Measurements from ENCODE around the gene SNAP47. TPM values are rescaled to one million over a fixed set of nuclear protein-coding genes. Genes with fewer than 3 reads are reported as not detected.

The SNAP47 gene
- total RNA-seq, 1 donor from 2014 or later: 31.4 TPM

DNA sequence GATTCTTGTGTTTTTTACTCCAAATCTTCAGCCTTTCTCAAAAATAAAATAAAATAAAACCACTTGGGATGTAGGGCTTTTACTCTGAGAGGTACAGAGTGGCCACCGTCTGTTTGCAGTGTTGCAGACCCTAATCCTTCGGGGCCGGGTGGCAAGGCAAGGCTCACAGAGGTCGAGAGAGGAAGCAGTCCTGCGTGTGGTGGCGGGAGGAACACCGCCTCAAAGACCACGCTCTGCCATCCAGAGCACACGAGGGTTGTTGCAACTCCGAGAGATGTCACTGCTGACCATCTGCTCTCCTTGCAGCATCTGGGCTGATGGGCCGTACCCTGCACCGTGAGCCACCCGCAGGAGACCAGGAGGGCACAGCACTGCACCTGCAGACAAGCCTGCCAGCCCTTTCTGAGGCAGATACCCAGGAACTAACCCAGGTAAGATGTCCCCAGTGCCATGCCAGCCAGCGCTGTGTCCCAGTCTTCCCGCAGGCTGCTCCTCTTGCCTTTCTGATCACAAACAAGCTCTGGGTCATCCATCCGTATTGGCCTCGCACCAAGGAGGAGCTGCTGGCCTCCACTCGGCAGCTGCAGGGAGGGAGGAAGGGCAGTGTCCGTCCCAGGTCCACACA lies 31.5 kb downstream of the SNAP47 start:
- intact Hi-C loops (cut with micrococcal nuclease): loop anchor here (1.0 to 10.0 kb wide), 5 partner anchors 22 to 1132 kb away; partner anchors contain the start of gene ZNF678

DNA sequence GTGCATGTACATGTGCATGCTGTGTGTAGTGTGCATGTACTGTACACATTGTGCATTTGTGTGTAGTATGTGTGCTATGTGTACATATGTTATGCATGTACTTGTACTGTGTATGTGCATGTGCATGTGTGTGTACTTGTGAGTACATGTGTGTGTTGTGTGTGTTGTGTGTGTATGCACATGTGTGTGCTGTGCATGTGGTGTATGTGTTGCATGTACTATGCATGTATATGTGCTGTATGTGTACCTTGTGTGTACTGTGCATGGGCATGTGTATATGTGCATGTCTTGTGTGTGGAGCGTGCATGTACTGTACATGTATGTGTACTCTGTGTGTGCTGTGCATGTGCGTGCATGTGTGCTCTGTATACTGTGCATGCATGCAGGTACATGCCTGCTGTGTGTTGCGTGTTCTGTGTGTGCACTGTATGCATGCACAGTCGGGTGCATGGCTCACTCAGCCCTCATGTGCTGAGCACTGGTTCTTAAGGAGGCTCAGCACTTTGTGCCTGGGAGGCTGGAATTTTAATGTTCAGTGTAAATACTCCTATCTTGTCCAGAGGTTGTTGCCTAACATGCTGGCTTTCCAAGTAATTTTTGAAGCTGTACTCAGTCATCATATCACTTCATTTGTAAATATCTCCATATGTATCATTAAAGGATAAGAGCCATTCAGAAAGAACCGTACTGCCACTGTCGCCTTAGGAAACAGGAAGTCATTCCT lies 32.3 kb downstream of the SNAP47 start:
- intact Hi-C loops (cut with micrococcal nuclease): loop anchor here (10.0 kb wide), 4 partner anchors 117 to 1133 kb away; partner anchors contain the start of gene ZNF678

DNA sequence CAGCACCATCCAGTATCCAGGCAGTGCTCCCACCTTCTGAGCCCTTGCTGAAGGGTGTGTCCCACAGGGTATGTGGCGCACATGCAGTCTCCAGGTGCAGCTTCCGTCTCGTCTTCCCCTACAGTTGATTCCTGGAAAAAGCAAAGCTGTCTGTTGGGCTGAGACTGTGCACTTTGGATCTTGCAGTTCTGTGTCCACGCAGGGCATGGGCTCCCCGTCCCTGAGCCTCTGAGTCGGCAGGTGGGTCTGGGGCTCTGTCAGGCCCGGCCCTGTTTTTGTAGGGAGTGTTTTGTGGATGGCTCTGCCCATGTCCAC lies 32.8 kb downstream of the SNAP47 start:
- intact Hi-C loops (cut with micrococcal nuclease): loop anchor here (10.0 kb wide), 4 partner anchors 117 to 1133 kb away; partner anchors contain the start of gene ZNF678

DNA sequence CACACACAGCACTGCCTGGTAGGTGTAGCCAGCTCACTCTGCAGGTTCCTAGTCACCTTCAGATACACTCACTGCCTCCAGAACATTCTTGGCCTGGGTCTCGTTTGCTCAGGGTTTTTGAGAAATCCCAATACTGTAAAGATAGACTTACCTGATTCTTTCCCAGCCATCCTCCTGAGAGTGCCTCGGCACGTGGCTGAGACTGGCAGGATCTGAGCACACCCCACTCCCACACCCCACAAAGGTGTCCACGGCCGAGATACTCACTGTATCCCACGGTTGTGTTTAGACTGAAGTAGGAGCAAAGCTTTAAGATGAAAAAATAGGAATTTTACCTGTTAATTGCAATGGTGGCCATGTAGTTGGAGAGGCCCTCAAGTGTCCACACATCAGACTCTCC lies 33.4 kb downstream of the SNAP47 start:
- intact Hi-C loops (cut with micrococcal nuclease): loop anchor here (10.0 kb wide), 4 partner anchors 116 to 1134 kb away; partner anchors contain the start of gene ZNF678

DNA sequence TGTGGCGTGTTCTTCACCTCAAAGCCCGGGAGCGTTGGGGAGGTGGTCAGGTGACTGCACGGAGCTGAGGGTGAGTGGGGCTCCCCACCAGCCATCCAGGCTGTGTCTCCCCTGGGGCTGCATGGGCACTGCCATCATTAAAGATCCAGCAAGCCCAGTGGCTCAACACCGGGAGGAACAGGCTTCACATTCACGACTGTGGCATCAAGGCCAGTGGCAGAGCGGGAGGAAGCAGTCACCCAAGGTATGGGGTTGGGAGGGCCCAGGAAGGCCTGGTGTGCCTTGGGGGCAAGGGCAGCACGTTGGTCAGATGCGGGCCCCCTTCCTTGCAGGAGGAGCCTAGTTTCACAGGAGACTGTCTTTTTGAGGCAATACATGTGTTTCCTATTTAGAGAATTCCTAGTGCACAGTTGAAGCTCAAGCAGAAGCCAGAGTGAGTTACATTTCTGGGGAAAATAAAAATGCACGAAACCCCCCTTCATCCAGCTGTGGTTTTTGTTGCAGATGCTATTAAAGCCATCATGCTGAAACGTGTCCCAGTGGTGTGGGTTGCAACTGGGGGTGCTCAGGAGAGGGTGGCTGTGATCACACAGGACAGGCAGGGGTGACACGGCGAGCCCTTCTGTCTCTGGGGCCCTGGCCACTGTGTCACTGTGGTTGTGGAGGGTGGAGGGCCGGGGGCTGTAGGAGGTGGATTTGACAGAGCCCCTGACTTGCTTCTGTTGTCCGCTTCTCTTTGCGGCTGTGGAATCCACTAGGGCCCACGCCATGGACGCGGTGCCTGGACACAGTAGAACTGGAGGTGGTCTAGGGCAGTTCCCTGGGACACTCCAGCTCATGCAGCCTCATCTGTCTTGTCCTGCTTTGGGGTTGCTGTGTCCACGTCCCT lies 34.1 kb downstream of the SNAP47 start:
- intact Hi-C loops (cut with micrococcal nuclease): loop anchor here (10.0 kb wide), 4 partner anchors 116 to 1134 kb away; partner anchors contain the start of gene ZNF678

DNA sequence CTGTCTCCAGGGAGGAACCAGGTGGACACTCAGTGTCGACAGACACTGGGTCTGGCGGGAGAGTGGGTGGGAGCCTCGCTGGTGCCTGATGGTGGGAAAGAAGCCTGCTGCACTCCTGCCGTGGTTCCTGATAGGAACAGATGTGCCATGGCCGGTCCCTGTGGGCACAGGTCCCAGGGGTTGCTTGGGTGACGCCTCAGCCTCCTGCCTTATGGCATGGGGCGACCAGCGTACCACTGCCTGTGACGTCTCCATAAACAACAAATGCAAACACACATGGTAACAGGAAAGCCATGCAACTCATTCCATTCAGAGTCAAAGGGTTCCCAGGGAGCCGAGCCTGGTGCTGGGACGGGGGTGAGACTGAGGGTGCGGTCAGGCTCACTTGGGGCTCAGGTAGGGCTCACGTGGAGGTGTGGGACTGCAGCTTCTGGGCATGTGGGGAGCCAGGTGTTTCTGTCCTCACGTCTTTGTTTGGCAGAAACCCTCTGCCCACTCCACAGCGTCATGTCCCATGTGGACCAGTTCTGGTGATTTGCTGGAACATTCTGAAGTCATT lies 34.8 kb downstream of the SNAP47 start:
- intact Hi-C loops (cut with micrococcal nuclease): loop anchor here (10.0 kb wide), 4 partner anchors 115 to 1135 kb away; partner anchors contain the start of gene ZNF678

DNA sequence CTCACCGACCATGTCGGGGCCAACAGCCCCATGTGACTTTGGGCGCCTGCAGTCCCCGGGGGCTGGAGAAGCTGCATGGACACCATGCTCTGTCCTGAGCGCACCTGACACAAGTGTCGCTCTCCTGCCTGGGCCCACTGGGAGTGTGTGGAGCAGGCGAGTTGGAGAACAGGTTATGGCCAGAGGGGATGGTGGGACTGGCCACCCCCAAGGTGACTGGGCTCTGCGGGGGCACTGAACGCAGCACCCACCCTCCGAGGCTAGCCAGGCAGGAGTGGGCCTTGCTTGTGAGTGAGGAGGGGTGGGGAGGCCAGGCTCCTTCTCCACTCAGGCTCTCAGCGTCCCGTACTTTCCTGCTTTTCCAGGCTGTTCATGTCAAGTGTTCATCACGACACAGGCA lies 35.6 kb downstream of the SNAP47 start:
- intact Hi-C loops (cut with micrococcal nuclease): no loop called here

DNA sequence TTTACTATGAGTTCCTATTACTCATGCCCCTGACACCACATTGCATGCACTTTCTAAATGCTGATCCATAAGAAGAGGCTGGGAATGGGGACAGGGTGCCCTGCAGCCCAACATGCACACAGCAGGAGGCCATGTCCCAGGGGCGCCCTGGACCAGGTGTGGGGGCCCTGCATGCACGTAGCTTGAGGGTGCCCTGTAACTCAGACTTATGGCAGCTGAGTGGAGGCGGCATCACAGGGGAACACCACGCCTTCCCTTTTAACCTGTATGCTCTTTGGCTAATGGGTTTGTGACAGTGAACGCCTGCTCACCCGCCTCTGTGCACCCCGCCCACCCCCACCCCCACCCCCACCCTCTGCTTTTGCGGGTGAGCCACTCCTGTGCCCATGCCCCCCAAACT lies 36.1 kb downstream of the SNAP47 start:
- intact Hi-C loops (cut with micrococcal nuclease): no loop called here

DNA sequence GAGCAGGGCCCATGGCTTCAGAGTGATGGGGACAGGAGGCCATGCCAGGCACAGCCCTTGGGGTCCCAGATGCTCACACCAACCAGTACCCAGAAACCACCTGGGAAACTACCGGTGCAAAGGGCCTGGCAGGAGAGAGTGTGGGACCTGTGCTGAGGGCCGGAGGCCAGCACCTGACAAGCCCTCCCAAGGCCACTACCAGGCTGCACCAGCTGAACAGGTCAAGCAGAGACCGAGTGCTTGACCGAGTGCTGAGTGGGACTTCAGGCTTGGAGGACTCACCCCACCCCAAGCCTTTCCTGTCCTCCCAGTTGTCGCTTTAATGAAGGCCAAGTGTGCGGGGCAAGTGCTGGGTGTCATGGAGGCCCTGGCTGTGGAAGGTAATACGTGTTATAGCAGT lies 36.5 kb downstream of the SNAP47 start:
- intact Hi-C loops (cut with micrococcal nuclease): no loop called here

DNA sequence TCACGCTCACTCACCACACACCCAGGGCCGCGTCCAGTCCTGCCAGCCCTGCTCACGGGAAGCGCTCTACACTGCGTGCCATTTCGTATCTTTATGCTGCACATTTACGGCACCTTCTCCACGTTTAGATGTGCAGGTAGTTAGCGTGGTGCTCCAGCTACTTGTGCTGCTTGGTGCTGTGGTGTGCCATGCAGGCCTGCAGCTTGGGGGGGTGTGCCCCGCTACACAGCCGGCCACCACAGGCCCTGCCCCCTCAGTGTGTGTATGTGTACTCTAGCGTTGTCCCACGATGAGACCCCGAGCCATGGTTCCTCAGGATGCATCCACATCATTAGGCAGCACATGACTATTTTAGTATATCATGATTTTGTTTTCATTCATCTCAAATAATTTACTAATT lies 38.3 kb downstream of the SNAP47 start:
- intact Hi-C loops (cut with micrococcal nuclease): no loop called here

DNA sequence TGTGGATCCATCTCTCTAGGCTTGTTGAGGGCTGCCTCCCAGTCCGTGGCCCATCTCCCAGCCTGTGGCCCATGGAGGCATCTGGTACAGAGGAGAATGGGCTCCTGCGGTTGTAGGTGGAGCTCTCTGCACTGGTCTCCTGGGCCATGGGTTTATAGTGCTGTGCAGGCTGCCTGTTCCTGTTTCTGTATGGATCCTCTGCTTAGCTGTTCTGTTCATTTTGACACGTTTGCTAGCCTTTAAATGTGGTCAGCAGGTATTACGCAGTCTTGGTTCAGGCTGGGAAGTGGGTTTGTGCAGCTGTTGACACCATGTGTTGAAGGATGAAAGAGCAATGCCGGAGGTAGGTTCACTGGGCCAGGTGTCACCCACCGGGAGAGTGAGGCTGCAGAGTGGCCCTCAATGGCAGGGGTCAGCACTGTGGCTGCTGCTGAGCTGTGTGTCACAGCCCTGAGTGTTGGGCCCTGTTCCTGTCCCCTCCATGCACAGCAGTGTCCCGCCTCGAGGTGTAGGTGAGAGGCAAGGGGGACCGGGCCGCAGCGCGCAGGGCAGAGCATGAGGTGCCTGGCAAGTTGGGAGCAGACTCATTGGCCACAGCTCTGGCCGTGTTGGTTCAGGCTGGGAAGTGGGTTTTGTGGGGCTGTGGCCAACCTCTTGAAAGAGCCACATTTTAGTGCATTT lies 39.0 kb downstream of the SNAP47 start:
- intact Hi-C loops (cut with micrococcal nuclease): no loop called here

DNA sequence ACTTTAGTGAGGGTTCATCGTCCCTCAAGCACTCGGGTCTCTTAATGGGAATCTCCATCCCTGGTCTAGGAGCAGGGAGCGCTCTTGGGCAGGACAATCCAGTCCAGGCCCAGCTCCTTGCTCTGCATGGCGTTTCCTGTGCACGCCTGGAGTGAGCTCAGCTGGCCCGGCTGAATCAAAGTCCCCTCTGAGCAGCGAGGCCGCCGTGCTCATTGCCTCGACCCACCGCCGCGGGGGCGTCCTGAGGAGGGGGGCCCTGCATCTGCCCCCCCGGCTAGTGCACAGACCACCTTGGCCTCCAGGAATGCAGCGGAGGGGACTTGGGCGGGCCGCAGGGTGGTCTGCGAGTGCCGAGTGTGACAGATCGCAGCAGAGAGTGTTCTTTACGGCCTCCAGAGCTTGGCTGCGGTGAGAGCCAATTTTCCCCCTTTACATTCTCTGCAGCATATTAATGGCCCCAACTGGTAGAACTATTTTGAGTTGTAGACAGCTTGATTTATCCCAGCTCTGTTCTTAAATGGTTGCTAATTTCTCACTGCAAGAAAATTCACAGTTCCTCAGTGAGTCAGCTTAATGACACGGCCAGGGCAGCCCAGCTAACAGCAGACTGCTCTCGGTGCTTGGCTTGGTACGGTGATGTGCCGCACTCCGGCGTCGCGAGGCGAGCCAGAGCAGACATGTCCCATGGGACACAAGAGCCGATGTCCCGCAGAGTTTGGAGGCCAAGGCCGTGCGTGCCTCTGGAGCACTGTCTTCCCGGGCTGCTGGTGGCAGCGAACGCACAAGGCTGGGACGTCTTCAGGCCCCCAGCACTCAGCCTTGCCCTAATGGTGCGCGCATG lies 39.8 kb downstream of the SNAP47 start:
- intact Hi-C loops (cut with micrococcal nuclease): no loop called here

DNA sequence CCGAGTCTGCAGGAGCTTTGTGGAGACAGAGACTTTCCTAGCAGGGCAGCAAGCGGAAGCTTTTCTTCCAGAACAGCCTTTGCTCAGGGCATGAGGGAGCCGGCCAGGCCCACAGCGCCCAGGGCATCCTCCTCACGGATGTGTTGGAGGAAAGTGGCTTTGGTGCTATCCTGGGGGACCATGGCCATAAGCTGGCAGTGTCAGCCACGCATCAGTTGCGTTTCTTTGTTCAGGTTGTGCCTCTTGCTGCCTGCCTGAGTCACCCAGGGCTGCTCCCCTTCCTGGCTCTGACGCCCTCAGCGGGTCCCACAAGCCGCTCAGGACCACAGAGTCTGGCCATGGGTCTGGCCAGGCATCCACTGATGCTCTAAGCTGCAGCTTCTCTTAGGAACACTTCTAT lies 40.6 kb downstream of the SNAP47 start:
- intact Hi-C loops (cut with micrococcal nuclease): no loop called here

DNA sequence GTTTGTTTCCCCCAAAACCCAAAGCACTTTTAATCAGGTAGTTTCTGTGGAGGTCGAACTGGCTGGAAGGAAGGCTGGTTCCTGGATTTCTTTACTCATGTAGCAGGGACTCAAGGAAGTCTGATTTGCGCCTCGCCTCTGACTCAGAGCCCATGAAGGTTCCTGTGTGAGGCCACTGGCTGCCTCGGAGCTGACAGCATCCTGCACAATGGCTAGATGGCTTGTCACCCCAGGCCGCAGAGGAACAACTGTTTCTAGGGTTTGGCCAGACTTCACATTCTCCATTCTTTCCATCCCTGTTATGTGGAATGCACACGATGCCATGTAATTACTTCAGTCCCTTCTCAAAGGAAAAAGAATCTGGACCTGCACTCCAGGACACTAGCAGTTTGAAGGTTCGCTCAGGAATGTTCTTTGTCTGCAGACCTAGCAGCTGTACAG lies 41.1 kb downstream of the SNAP47 start:
- intact Hi-C loops (cut with micrococcal nuclease): no loop called here

DNA sequence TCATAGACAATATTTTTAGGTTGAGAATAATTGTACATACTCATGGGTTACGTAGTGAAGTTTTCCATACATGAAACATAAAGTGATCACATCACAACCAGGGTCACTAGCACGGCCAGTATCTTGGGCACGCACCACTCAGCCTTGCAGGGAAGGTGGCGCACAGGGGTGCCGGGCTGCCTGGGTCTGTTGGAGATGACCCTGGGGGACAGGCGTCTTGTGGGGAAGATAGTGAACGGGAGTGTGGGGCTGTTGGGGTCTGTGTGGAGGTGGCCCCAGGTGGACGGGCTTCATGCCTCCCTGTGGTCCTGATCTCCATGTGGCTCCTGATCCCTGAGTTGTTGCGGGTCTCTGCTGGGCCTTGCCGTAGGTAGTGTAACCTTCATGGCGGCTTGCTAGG lies 41.9 kb downstream of the SNAP47 start:
- intact Hi-C loops (cut with micrococcal nuclease): no loop called here

DNA sequence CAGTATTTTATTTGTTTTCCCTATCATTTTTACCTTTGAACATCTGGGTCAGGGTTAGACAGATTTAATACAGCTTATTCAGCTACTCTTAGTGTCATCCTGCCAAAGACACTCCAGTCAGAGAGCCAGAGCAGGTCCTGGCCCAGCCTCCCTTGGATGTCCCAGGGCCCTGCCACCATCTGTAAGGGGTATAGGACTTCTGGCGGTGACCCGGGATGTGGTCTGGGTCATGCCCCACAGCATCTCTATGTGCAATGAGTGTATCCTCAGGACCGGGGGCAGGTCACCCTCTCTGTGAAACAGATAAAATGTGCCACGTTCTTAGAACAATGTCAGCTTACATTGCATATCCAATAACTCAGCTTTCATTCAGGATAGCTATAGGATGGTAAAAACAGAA lies 42.4 kb downstream of the SNAP47 start:
- intact Hi-C loops (cut with micrococcal nuclease): no loop called here

DNA sequence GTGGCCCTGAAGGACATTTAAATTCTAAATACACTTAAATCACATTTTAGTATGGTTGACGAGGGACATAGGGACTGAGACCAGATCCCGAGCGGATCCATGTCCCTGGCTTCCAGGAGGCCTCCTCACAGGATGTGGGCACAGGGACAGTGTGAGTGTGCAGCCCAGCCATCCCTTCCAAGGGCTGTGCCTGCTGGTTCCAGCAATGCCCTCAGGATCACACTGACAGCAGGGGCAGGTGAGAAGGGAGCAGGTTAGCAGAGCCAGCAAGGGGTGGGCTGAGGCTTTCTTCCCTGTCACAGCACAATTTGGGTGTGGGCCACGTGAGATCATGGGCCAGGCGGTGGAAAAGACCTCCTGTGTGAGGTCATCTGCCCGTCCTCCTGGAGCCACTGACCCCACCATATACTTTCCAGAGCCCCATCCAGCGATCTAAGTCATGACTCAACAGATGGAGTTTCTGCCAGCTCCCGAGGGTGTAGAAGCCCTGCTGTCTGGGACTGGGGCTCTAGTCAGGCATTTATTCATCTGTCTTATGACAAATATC lies 43.2 kb downstream of the SNAP47 start:
- intact Hi-C loops (cut with micrococcal nuclease): no loop called here

DNA sequence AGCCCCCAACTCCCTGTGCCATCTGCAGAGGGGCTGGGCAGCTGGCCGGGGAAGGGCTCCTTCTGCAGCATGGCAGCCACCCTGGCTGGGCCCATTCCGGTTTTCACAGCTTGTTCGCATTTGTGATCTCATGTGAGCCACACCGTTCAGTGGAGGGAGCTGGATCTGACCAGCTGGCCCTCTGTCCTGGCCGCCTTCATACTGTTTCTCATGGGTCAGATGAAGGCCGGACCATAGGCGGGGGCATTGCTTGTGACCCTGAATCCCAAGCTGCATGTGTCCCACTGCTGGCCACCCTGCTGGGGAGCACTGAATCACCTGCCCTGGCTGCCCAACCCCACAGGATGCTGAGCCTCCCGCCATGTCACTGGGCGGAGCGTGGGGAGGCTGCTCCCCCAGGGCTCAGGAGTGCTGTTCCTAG lies 43.8 kb downstream of the SNAP47 start:
- intact Hi-C loops (cut with micrococcal nuclease): no loop called here

DNA sequence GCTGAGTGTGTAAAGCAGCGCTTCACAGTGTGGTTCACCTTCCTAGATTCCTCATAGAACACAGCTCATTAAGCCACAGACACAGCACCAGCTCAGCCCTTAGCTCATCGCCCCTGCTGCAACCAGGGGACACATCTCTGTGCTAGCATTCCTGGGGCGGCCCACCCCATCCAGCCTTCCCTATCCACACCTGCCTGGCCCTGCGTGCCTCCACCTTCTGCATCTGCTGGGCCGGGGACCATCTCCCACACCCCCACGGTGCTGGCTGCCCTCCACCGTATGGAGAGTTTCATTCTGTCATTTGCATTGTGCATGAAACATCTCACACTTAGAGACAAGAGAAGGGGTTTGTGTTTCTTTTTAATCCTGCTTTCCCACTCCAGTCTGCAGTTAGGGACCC lies 44.5 kb downstream of the SNAP47 start:
- intact Hi-C loops (cut with micrococcal nuclease): no loop called here

Data from T-helper 2 cell treated with Interferon-gamma antibody and Interleukin-4, amounts not matched to agents 100 ng/mL and 5 ng/mL, for 36 hours (primary cell).